PC-9 (cell line): ENCODE results near the gene CPXM1. TPM values are rescaled to one million over a fixed set of nuclear protein-coding genes. Genes with fewer than 3 reads are reported as not detected.

ENCODE experiments used
- BruUV-seq: library from RNA; stranded (reverse); fragments of 400-500 nt; replicated peaks from 2 replicates; lab custom pipeline; 2021; lab: Mats Ljungman, UMichigan
- CTCF ChIA-PET: fragments of 300-600 bp; sonication (Branson Sonifier 250); formaldehyde crosslinking; loops from one replicate; lab custom pipeline; 2022; ENCODE audit warnings: antibody characterized with exemption; lab: Charles Lee
- POLR2A ChIA-PET: fragments of 300-600 bp; sonication (Branson Sonifier 250); formaldehyde crosslinking; loops from one replicate; lab custom pipeline; 2022; ENCODE audit warnings: antibody characterized with exemption; ENCODE audit not compliant: unreplicated experiment; lab: Charles Lee
- DNase-seq, 2 experiments: peaks; one replicate each; pipeline versions ENCODE4 v3.0.0 to v3.0.0-alpha.2; 2015 to 2022; ENCODE audit warnings: mixed read lengths in 1 of 2
- H2AFZ ChIP-seq: fragments of 200-600 bp; sonication (generic); 2 replicates; pipeline ENCODE4 v1.8.1; 2017; ENCODE audit warnings: antibody characterized with exemption
- H3F3A ChIP-seq: fragments of 200-600 bp; sonication (generic); 2 replicates; pipeline ENCODE4 v1.8.1; 2017; ENCODE audit warnings: antibody characterized with exemption, mild to moderate bottlenecking, low read depth; ENCODE audit not compliant: insufficient read depth
- H3K27ac ChIP-seq: fragments of 200-600 bp; sonication (generic); 2 replicates; pipeline ENCODE4 v1.6.1; 2016; ENCODE audit warnings: mixed run types
- H3K27me3 ChIP-seq: fragments of 200-600 bp; sonication (generic); 2 replicates; pipeline ENCODE4 v1.6.1; 2016; ENCODE audit warnings: low read depth, mixed run types; ENCODE audit not compliant: insufficient read depth
- H3K36me3 ChIP-seq: fragments of 200-600 bp; sonication (generic); 2 replicates; pipeline ENCODE4 v1.6.1; 2016; ENCODE audit warnings: low read depth, mixed run types
- H3K4me1 ChIP-seq: fragments of 200-600 bp; sonication (generic); replicated peaks from 2 replicates; pipeline ENCODE4 v1.6.1; 2016; ENCODE audit warnings: mixed run types; ENCODE audit not compliant: insufficient read depth
- H3K4me2 ChIP-seq: fragments of 200-600 bp; sonication (generic); 2 replicates; pipeline ENCODE4 v1.6.1; 2017; ENCODE audit warnings: mixed run types
- H3K4me3 ChIP-seq: fragments of 200-600 bp; sonication (generic); 2 replicates; pipeline ENCODE4 v1.6.1; 2016; ENCODE audit warnings: mixed run types
- H3K79me2 ChIP-seq: fragments of 200-600 bp; sonication (generic); 2 replicates; pipeline ENCODE4 v1.6.1; 2017; ENCODE audit warnings: low read depth, mixed run types
- H3K9me2 ChIP-seq: fragments of 200-600 bp; sonication (generic); 2 replicates; pipeline ENCODE4 v1.8.1; 2017; ENCODE audit warnings: mild to moderate bottlenecking; ENCODE audit not compliant: insufficient read depth
- H3K9me3 ChIP-seq: fragments of 200-600 bp; sonication (generic); 2 replicates; pipeline ENCODE4 v1.8.1; 2016; ENCODE audit warnings: low read depth; ENCODE audit not compliant: insufficient read depth
- H4K20me1 ChIP-seq: fragments of 200-600 bp; sonication (generic); 2 replicates; pipeline ENCODE4 v1.8.1; 2017; ENCODE audit not compliant: insufficient read depth
- EZH2 ChIP-seq: fragments of 200-600 bp; sonication (generic); IDR thresholded peaks from 2 replicates; pipeline ENCODE4 v1.8.0; 2017; ENCODE audit warnings: antibody characterized with exemption, low read depth
- intact Hi-C: fragments of 100-400 bp; cut with micrococcal nuclease; formaldehyde crosslinking; loops from one replicate; pipeline ENCODE4 v1.10.0; 2022; ENCODE audit not compliant: unreplicated experiment
- total RNA-seq: library from RNA; stranded (reverse); gene quantifications from 2 replicates; pipeline ENCODE4 v1.2.3, GENCODE V29; 2021
- TF ChIP-seq, protein P1 (sequence below): fragments of 200-600 bp; sonication (generic); conservative IDR thresholded peaks from 2 replicates; pipeline ENCODE4 v1.6.1; 2017; ENCODE audit warnings: mixed run types, antibody characterized with exemption, mild to moderate bottlenecking, moderate library complexity

Gene CPXM1
- total RNA-seq, 1 experiment from 2014 or later = not detected

DNA sequence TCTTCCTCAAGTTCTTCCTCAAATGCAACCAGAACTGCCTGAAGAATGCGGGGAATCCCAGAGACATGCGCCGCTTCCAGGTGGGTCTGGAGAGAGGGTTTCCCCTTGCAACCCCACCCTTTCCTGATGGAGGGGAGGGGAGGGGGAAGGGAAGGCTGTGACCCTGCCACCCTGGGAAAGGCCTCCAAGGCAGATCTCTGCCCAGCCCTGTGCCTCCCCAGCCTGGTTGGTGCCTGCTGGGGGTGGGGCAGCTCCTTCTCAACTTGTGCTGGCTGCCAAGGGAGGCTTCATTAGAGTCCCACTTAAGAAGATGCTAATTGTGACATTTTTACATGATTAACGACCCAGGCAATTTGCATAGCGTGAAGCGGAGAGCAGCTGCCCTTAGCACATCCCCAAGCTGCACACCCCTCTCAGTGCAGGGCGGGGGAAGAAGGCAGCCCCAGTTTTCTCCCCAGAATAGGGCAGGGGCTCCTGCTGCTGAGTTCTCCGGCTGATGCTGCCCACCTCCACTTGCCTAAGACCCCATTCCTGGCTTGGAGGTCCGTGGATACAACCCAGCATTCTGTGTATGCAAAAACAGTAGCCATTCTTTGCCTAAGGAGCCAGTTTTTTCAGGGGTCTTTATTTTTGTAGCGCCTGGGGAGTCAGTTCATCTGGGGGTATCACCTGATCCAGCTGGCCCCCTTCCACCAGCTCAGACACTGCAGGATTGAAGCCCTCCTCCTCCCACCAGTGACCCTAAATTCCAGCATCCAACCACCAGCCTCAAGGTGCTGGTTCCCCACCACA, 51.7 kb downstream of the CPXM1 start:
- no peak overlapping the region for H3K4me2 ChIP-seq
- no peak overlapping the region for H3K27ac ChIP-seq
- TF ChIP-seq, protein P1, sequence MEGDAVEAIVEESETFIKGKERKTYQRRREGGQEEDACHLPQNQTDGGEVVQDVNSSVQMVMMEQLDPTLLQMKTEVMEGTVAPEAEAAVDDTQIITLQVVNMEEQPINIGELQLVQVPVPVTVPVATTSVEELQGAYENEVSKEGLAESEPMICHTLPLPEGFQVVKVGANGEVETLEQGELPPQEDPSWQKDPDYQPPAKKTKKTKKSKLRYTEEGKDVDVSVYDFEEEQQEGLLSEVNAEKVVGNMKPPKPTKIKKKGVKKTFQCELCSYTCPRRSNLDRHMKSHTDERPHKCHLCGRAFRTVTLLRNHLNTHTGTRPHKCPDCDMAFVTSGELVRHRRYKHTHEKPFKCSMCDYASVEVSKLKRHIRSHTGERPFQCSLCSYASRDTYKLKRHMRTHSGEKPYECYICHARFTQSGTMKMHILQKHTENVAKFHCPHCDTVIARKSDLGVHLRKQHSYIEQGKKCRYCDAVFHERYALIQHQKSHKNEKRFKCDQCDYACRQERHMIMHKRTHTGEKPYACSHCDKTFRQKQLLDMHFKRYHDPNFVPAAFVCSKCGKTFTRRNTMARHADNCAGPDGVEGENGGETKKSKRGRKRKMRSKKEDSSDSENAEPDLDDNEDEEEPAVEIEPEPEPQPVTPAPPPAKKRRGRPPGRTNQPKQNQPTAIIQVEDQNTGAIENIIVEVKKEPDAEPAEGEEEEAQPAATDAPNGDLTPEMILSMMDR = no peak
- no peak for TF ChIP-seq EZH2
- no peak for DNase-seq
- H3K4me1 ChIP-seq = peaks cover 7% of the 10 kb centered on the region
- H3K79me2 ChIP-seq = no peaks in the 10 kb centered on the region
- H3K27me3 ChIP-seq = peaks cover 35% of the 10 kb centered on the region
- POLR2A ChIA-PET = no interaction called here
- no peaks in the 10 kb centered on the region for H3K36me3 ChIP-seq
- H3K9me2 ChIP-seq = no peaks in the 10 kb centered on the region
- H3K9me3 ChIP-seq = no peaks in the 10 kb centered on the region
- H3K4me3 ChIP-seq = no peak overlapping the region
- CTCF ChIA-PET = no interaction called here
- intact Hi-C loops = no loop called here
- H4K20me1 ChIP-seq = no peaks in the 10 kb centered on the region
- H3F3A ChIP-seq = peaks cover 7% of the 10 kb centered on the region; the same call in 1 of the 2 replicates
- BruUV-seq = no TSS peak
- H2AFZ ChIP-seq = no peak overlapping the region

DNA sequence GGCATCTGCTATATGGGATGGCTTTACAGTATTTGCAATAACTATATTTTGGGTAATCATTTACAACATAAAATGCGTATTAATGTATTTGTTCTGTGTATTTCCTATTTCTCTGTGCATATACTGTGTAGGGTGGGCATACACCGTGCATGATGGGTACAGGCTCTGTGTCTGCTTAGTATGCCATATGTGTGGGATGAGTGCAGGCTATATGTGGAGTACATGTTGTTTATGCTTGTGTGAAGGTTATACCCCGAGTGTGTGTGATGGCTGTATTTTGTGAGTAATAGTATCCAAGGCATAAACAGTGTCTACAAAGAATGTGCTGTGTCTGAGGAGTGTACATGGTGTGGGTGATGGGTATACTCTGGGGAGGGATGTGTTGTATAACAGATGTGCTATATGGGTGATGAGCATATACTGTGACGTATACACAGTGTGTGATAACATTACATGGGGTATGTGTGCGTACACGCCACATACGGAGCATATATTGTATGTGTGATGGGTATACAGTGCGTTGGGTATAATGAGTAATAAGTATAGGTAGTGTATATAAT, 52.7 kb downstream of the CPXM1 start:
- H2AFZ ChIP-seq = no peak overlapping the region
- no peak overlapping the region for H3K4me3 ChIP-seq
- TF ChIP-seq EZH2 = no peak
- TF ChIP-seq, protein P1 = no peak
- H3K36me3 ChIP-seq = no peaks in the 10 kb centered on the region
- CTCF ChIA-PET = no interaction called here
- no peak for DNase-seq
- H3K27ac ChIP-seq = no peak overlapping the region
- H3K9me3 ChIP-seq = no peaks in the 10 kb centered on the region
- intact Hi-C loops = no loop called here
- peaks cover 33% of the 10 kb centered on the region for H3K27me3 ChIP-seq
- POLR2A ChIA-PET = no interaction called here
- H3K79me2 ChIP-seq = no peaks in the 10 kb centered on the region
- H4K20me1 ChIP-seq = no peaks in the 10 kb centered on the region
- H3K4me1 ChIP-seq = peaks cover 7% of the 10 kb centered on the region
- peaks cover 7% of the 10 kb centered on the region; the same call in 1 of the 2 replicates for H3F3A ChIP-seq
- no peaks in the 10 kb centered on the region for H3K9me2 ChIP-seq
- no TSS peak for BruUV-seq
- no peak overlapping the region for H3K4me2 ChIP-seq

DNA sequence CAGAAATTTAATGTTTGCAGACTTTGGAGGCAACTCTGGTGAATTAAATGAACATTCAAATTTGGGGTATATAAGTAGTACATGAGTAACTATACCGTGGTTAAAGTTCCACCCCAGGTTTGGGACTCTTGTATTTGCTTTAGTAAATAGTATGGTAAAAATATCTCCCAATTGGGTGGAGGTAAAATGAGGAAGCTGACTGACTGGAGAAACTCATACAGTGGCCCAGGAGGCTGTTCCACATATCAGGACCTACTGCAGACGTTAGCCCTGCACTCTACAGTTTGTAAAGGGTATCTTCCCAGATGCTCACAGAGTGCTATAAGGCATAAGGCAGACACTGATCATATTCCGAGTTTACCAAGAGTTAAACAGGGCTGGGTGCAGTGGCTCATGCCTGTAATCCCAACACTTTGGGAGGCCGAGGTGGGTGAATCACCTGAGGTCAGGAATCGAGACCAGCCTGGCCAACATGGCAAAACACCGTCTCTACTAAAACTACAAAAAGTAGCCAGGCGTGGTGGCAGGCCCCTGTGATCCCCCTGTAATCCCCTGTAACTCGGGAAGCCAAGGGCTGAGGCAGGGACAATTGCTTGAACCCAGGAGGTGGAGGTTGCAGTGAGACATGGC, 53.7 kb downstream of the CPXM1 start:
- peaks cover 7% of the 10 kb centered on the region; the same call in 1 of the 2 replicates for H3F3A ChIP-seq
- no peak overlapping the region for H3K4me3 ChIP-seq
- TF ChIP-seq EZH2 = no peak
- TF ChIP-seq, protein P1 = no peak
- ChIA-PET CTCF (no interaction called here), POLR2A (no interaction called here)
- no peak overlapping the region for H3K27ac ChIP-seq
- H3K4me1 ChIP-seq = peaks cover 7% of the 10 kb centered on the region
- H3K9me3 ChIP-seq = no peaks in the 10 kb centered on the region
- no peak for DNase-seq
- no peaks in the 10 kb centered on the region for H4K20me1 ChIP-seq
- H3K36me3 ChIP-seq = no peaks in the 10 kb centered on the region
- no peaks in the 10 kb centered on the region for H3K79me2 ChIP-seq
- intact Hi-C loops = no loop called here
- BruUV-seq = no TSS peak
- H3K9me2 ChIP-seq = no peaks in the 10 kb centered on the region
- no peak overlapping the region for H3K4me2 ChIP-seq
- peaks cover 34% of the 10 kb centered on the region for H3K27me3 ChIP-seq
- H2AFZ ChIP-seq = no peak overlapping the region
